Lower leg skin (tissue), 3 donors: ENCODE data around the gene CARD14.

ENCODE experiments used
- CTCF ChIP-seq, 3 donors: fragments of 450-650 bp; IDR thresholded peaks; one replicate each; pipeline ENCODE4 v1.5.1; 2016; ENCODE audit warnings: antibody characterized with exemption in 3 of 3, mild to moderate bottlenecking in 3 of 3, moderate library complexity in 2 of 3
- POLR2A ChIP-seq, 2 donors: fragments of 450-650 bp; IDR thresholded peaks; one replicate each; pipeline ENCODE4 v1.6.1; 2016 to 2017; ENCODE audit warnings: antibody characterized with exemption in 2 of 2, mild to moderate bottlenecking in 1 of 2, moderate library complexity in 1 of 2

DNA sequence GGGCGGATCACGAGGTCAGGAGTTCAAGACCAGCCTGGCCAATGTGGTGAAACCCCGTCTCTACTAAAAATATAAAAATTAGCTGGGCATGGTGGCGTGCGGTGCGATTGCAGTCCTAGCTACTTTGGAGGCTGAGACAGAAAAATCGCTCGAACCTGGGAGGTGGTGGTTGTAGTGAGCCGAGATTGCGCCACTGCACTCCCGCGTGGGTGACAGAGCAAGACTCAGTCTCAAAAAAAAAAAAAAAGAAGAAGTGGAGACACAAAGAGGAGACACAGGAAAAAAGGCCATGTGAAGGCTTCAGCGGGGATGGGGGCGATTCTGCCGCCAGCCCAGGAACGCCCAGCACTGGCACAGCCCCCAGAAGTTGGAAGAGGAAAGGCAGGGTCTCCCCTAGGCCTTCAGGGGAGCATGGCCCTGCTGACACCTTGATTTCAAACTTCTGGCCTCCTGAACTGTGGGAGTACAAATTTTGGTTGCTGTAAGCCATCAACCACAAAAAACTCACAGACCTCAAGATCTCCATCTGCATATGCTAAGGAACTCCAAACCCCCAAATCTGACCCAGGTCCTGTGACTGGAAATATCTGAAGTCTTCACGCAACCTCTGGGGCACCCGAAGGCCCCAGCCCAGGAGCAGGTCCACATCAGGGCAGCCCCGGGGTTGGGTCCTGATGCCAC, 43.3 kb downstream of the CARD14 start:
- TF ChIP-seq POLR2A (IDR thresholded peaks at IDR 0.05) (no peak), CTCF (IDR thresholded peaks at IDR 0.05) (no peak)
